Stromal cell of bone marrow (primary cell): ENCODE measurements around the gene RGS14.

ENCODE experiments used
- DNase-seq: peaks from one replicate; pipeline ENCODE4 v3.0.0-alpha.2; 2012; ENCODE audit warnings: low read depth

Gene RGS14, protein sequence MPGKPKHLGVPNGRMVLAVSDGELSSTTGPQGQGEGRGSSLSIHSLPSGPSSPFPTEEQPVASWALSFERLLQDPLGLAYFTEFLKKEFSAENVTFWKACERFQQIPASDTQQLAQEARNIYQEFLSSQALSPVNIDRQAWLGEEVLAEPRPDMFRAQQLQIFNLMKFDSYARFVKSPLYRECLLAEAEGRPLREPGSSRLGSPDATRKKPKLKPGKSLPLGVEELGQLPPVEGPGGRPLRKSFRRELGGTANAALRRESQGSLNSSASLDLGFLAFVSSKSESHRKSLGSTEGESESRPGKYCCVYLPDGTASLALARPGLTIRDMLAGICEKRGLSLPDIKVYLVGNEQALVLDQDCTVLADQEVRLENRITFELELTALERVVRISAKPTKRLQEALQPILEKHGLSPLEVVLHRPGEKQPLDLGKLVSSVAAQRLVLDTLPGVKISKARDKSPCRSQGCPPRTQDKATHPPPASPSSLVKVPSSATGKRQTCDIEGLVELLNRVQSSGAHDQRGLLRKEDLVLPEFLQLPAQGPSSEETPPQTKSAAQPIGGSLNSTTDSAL

DNA sequence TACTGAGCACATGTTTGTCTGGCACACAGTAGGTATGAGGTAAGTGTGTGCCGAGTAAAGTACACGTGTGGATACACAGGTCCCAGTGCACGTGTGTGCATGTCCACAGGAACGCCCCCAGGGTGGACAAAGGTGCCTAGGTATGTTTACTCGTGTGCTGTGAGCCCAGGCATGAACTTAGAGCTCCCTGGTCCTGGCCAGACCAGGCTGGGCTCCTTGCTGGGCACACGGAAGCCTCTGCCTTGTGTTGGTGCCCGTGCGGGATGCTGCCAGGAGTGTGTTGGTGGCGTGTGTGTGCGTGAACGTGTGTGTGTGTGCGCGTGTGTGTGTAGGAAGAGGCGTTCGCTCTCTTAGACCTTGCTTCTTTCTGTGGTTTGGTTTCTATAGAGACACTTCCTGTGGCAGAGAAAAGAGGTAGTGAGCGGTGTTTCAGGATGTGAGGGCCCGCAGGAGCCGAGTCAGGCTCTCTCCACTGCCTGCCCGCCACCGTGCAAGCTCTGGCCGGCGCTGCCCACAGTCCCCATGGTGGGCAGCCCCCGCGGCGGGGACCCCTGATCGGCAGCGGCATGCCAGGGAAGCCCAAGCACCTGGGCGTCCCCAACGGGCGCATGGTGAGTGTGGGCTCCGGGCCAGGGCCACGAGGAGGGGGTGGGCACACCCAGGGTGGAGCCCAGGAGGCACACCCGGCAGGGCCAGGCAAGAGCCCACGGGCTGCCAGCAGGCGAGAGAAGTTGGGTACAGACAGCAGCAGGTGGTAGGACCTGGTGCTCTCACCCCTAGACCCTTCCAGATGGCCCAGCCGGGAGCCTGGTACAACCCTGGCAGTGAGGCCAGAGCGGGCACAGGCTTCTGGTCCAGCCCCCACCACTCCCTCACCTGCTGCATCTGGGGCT lies at the start of gene RGS14:
Gene RGS14 (plus strand): TSS at position 466 of the 893 bp plus-strand sequence. CDS start 101 bp downstream, at position 567.
- DNase-seq, result peak; percentile 18

DNA sequence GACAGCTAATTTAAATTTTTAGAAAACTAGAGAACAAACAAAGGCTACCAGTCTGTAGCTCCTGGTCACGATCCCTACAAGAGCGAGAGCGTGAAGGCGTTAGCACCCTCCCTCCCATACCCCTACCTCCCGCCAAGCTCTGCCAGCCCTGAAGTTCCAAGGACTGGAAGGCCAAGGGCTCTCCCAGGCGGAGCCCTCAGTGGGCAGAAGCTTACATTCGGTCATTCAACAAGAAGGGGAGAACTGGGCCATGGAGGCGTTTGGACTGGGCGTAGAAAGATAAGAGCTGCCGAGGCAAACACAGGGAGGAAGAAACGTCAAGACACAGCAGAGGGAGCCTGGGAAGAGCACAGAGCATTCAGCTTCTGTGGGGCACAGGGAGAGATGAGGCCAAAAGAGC lies 49.0 kb upstream of the RGS14 start:
- DNase-seq, result no peak

DNA sequence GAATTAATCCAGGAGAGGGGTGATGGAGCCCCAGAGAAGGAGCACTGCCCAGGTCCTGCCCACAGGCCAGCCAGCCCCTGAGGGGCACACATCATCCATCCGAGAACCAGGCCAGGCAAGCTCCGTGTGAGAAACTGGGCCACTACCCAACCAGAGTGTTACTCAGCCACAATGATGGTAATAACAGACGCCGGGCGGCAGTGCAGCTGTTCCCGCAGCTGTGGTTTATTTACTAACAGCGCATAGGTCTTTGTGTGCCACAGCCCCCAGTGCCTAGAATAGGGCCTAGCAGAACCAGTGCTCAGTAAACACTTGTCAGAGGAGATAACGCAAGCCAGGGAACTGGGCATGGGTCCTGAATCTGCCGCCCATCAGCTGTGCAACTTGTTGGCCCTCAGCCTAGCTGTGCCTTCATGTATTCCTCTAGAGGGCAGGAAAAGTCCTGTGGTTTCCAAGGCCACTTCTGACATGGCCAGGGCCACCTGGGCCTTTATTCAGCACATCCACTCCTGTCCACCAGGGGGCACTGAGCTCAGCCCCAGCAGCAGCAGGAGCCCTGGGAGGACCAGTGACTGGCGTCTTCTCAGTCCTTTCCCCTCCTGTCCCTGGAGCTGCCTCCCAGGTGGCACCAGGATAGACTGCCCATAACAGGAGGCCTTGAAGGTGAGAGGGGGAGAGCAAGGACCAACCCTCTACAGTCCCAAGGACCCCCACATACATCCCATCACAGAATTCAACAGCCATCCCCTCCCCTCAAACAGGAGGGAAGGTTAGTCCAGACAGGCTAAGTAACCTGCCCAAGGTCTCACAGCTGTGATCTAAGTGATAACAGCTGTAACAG lies 48.2 kb upstream of the RGS14 start:
- DNase-seq, result no peak

DNA sequence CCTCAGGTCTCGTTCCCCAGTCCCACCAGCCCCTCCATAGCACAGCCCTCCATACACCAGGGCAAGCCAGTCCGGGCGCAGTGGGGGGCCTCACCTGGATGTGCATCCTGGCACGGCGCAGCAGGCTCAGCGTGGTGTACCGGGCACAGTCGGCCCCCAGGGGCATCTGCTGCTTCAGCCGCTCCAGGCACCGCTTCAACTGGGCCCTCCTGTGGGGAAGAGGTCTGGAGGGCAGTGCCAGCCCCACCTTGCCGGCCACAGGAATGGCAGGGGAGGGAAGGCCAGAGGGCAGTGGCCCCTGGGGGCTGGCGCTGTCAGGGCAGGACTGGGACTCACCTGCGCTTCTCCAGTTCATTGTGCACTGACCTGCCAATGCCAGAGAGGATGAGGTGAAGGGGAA lies 47.4 kb upstream of the RGS14 start:
- no peak for DNase-seq

DNA sequence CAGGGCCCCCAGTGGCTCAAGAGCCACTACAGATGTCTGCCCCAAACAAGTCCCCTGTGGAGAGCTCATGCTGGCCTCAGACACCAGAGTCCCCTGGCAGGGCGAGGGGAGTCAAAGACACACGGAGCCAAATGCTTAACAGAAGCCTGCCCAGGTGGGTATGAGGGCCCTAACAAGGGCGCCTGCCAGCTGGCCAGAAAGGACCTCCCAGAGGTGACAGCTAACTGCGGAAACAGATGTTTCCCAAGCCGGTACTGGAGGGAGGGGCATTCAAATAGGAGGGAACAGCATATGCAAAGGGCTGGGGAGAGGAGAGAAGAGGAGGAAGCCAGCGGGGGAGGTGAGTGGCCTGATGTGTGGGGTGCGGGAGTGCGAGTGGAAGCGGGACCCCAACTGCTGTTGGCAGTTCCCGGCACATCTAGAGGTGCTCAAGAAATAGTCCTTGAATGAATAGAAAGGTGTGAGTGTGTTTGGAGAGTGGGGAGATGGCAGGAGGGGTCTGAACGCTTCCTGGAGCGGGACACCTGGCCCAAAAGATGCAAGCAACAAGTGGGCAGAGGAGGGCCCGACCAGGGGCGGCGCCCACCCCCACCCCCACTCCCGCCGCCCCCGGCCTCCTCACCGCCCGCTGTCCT lies 46.9 kb upstream of the RGS14 start:
- no peak for DNase-seq

DNA sequence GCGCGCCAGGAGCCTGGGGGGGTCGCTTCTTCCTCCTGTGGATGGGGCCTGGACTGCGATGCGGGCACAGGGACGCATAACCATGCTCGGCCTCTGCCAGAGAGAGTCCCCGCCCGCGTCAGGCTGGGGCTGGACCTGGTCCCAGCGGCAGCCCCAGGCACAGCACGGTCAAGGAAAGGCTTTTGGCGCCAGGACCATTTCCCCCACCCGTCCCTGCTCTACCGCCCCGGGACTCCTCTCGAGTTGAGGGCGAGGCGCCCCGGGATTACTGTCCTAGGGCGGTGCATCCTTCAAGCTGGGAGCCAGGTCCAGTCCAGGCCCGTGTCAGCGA lies 46.4 kb upstream of the RGS14 start:
- no peak for DNase-seq

DNA sequence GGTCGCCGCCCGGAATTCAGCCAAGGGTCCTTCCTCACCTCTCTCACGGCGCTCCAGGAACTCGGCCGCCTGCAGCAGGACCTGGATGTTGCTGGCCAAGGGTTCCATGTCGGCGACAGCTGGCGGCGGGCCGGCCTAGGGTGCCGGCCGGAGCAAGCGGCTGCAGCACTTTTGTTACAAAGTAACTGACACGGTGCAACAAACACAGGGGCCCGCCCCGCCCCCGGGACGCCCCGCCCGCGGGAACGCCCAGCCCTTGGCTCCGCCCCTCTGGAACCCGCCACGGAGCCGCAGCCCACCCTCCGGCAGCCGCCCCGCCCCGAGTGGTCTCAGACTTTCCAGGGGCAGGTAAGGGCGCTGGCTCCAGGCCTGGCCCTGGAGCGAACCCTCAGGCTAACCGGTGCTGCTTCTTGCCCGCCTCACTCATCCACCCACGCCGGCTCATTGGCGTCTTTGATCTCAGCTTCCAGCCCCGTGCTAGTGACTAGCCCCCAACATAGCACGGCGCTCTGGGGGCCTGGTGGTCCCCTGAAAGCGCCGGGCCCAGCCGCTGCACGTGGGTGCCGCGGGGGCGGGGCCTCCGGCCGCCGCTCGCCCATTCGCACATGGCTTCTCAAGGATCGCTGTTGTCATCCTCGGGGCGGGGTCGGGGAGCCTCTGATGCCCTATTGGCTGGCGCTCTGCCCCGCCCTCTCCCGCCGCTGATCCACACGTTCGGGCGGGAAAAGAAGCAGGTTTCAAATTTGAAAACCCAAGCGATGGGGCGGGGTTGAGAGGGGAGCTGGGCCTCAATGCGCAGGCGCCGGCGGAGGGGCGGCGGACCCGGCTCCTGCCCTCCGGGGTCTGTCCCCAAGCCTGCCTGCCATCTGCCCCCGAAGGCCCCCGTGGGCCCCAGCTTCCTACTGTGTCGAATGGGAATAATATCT lies 45.7 kb upstream of the RGS14 start, which contains the start of gene MXD3:
Gene MXD3 (minus strand): TSS at position 176 of the 926 bp plus-strand sequence. CDS start 68 bp downstream, at position 108.
- DNase-seq, result peak; percentile 93

DNA sequence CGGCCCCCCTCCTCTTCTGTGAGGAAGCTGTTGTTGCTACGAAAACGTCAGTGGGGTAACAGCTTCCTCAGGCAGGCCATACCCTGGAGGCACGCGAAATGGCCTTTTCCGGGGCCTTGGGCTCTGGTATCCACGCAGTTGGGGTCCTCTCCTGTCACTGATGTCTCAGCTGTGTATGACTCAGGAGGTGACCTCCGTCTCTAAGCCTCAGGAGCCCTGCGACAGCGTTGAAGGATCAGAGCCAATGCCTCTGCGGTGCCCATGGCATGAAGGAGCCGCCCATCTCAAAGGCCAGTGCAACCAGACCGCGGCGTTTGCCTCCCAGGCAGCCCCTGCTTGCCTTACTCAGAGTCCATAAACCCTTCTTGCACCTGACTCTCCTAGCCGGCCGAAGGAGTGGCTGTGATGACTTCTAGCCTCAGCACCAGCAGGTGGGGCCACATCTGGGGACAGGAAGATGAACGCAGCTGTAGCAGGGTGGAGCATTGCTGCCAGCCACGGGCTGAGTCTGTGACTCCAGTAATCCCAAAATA lies 45.0 kb upstream of the RGS14 start:
- no peak for DNase-seq

DNA sequence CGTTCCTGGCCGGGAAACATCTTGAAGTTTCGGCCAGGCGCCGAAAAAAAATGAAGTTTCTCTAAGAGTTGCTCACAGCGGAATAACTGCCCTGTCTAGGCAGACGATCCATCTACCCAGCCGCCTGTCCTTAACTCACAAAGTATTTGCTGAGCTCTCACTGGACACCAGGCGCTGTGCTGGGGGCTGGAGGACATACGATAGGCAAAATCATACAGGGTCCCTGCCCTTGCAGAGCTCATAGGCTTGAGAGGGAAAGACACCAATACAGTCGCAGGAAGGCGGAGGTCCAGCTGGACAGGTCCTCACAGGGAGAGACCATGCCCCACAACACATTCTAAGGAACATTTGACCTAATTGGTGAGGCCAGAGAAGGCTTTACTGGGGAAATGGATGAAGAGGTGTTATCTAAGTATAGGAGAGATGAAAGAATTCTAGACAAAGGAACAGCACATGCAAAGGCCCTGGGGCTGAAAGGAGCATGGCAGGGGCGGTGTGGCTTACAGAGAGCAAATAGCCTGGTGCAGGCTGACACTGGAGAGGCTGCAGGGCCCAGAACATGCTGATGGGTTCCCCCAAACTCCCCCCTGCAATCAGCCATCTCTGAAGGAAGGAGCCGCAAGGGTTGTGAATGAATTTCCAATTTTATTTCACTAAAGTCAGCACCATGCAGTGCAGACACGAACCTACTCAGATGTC lies 44.0 kb upstream of the RGS14 start:
- no peak for DNase-seq

DNA sequence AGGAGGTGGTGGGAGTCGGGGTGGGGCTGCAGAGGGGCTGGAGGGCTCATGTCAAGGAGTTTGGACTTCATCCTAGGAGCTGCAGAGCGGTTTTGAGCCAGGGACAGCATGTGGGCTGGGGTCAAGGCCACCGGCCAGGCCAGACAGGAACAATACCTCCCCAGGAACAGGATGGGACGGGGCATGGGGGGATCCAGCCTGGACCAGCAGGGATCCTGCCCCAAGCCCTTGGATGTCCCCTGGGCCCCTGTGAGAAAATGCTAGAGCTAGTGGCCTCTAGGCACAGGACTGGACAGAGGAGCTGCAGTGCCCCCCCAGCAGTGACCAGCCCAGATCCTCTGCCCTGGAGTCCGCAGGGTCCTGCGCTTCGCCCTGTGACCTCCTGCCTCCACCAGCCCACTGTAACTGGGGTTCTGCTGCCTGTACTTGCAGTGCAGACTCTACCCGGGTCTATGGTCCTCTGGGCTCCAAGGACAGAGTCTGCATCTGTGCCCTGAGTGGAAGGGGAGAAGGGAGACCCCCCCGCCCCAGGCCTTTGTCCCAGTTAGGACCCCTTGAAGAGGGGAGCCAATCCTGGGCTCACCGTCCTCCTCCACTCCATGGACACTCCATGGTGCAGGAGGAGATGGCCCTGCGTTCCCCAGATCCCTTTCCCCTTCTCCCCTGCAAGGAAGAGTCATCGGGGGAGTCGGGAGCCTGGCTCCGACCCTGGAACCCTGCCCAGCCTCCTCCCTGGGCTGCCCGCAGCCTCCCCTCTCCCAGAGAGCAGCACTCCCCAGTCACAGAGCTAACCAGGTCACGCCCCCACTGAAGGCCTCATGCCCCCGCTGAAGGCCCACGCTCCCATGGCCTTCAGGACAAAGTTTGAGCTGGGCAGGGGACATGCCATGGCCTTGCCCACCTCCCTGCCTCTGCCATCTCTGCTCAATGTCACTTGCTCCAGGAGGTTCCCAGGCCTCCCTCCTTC lies 43.1 kb upstream of the RGS14 start:
- no peak for DNase-seq

DNA sequence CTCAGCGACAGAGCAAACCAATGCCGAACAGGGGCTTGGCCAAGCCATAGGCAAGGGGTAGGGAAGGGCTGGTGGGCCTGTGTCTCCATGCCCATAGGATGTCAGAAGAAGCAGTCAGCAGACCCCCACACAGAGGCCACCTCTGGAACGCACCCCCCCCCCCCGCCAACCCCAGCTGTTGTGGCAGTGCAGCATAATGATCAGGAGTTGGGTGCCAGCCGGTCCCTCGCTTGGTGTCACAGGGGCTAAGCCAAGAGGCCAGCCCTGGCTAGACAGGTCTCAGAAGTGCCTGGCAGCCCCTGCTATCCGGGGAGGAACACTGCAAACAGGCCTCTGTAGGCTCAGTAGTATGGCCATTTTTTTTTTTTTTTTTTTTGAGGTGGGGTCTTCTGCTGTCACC lies 42.3 kb upstream of the RGS14 start:
- DNase-seq, result no peak

DNA sequence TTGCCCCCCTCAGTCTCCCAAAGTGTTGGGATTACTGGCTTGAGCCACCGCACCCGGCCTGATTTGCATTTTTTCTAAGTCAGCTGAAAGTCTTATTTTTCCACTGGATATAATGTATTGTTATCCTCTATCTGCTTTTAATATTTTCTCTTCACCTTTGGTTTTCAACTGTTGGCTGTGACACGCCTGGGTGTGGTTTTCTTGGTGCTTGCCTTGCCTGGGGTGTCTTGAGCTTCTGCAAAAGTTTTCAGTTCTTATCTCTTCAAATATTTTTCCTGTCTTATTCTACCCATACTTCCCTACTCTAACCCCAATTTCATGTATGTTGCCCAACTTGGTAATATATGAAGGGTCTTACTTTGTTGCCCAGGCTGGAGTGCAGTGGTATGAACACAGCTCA lies 41.7 kb upstream of the RGS14 start:
- DNase-seq, result no peak

DNA sequence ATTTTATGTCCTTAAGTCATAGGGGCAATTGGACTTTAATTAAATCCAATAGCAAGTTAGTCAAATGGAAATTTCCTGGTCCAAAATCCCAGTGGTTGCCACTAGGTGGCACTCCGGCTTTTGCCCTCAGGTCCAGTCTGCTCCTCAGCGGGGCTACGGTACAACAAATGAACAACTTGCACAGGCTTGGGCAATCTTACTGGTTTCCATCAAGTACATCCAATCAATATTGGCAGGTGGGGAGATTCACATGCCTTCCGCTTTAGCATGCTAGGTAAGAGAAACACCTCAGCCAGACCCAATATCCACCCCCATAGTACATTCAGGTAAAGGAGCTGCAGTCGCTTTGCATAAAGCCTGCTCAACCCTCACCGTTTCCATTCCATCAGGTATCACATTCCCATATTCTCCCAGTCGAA lies 39.8 kb upstream of the RGS14 start:
- peak; percentile 57 for DNase-seq

DNA sequence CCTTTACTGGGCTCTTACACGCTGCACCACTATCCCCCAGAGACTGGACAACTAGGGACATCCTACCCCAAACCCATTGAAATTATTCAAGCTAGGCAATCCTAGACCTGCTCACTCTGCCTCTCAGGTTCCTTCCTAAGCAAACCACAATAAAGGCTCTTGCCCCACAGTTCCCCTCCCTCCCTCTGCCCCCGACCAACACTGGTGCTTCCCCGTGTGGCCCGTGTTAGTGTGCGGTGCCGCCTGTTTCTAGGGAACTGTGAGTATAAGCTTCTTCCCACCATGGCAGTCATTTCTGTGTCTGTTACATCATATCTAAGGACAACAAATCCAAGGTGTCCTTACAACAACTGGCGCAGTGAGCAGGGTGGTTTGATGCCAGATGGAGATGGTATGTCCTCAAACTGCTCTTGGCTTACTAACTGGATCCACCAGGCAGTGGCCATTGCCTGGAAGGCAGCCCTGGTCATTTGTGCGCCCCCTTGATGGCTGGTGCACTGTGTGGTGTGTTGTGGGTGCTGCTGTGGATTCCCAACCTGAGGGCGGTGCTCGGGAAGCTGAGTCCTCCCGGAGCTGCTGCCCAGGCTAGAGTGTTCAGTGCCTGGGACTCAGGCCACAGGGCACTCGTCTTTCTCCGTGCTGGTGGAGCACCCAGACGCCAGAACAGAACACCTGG lies 37.7 kb upstream of the RGS14 start:
- DNase-seq, result no peak

DNA sequence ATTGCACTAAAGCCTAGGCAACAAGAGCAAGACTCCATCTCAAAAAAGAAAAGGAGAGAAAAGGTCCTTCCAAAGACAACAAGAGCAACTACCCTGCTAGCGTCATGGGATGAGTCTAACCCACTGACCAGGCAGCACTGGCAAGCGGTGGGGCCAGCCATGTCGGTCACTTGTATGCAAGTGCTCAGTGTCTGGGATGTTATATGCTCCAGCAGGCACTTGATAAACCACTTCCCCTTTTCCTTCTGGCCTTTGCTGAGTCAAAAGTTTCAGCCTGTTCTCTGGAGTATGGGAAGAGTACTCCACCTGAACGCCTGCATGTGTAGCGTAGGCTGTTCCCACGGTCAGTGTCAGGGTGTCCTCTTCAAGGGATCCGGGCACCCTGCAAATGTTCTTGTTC lies 36.8 kb upstream of the RGS14 start:
- no peak for DNase-seq

DNA sequence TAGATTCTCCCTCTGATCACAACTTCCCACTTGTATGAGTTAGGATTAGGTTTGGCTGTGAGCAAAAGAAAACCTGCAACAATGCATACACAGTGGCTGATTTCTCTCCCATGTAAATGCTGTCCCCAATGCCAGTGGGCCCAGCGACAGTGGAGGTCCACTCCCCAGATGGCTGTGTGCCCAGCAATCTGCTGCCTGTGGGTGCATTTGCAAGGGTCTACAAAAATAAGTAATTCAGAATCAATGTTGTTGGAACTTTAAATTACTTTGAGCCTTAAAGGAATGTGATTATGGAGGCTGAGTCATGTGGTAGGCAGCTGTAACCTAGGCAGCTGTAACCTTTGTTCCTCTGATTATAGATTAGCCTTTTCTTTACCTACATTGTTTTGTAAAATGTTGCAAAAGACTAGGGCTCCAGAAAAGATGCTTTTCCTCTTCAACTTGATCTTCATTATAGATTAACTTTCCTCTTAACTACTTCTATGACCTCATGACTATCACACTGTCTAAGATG lies 31.8 kb upstream of the RGS14 start:
- no peak for DNase-seq
